Upper lobe of left lung (tissue), 6 donors: ENCODE measurements around the gene WRNIP1. TPM values are rescaled to one million over a fixed set of nuclear protein-coding genes. Genes with fewer than 3 reads are reported as not detected.

Experiments
- ATAC-seq, 2 donors: fragments of 200-7000 bp; cut with Tn5 transposase; one replicate each; pipeline ENCODE4 v1.9.1; 2022; ENCODE audit warnings: mild to moderate bottlenecking in 2 of 2, moderate library complexity in 2 of 2; ENCODE audit not compliant: low FRiP score in 2 of 2
- DNase-seq, 2 donors: peaks; one replicate each; pipeline ENCODE4 v3.0.0-alpha.2; 2019 to 2020
- H3K27ac ChIP-seq, 4 donors: fragments of 200-600 bp; sonication (generic); one replicate each; pipeline ENCODE4 v1.5.1; 2016 to 2019
- H3K27me3 ChIP-seq, 4 donors: fragments of 200-600 bp; sonication (generic); one replicate each; pipeline ENCODE4 v1.5.1; 2017 to 2019
- H3K36me3 ChIP-seq, 4 donors: fragments of 200-600 bp; sonication (generic); one replicate each; pipeline ENCODE4 v1.5.1; 2016 to 2019
- H3K4me1 ChIP-seq, 4 donors: fragments of 200-600 bp; sonication (generic); one replicate each; pipeline ENCODE4 v1.5.1; 2018 to 2019
- H3K4me3 ChIP-seq, 4 donors: fragments of 200-600 bp; sonication (generic); one replicate each; pipeline ENCODE4 v1.5.1; 2017 to 2019; ENCODE audit warnings: mild to moderate bottlenecking in 2 of 4, moderate library complexity in 1 of 4
- H3K9me3 ChIP-seq, 4 donors: fragments of 200-600 bp; sonication (generic); one replicate each; pipeline ENCODE4 v1.5.1; 2018 to 2019
- EP300 ChIP-seq, 4 donors: sonication (generic); formaldehyde crosslinking; IDR thresholded peaks; one replicate each; pipeline ENCODE4 v1.5.1; 2017; ENCODE audit warnings: antibody characterized with exemption in 4 of 4, control low read depth in 2 of 4
- POLR2A ChIP-seq, 4 donors: fragments of 450-650 bp; IDR thresholded peaks; one replicate each; pipeline ENCODE4 v1.5.1; 2016 to 2017; ENCODE audit warnings: antibody characterized with exemption in 4 of 4, mild to moderate bottlenecking in 2 of 4
- POLR2AphosphoS5 ChIP-seq, 2 donors: sonication (generic); formaldehyde crosslinking; IDR thresholded peaks; one replicate each; pipeline ENCODE4 v1.5.1; 2017; ENCODE audit warnings: antibody characterized with exemption in 2 of 2
- WGBS, 2 donors: methylation state at CpG; one replicate each; pipeline ENCODE4 v1.1.5; 2017 to 2018; 5-methylcytosine and 5-hydroxymethylcytosine counted together
- total RNA-seq, 6 donors: library from RNA; depleted of rRNA in 4 of 6; stranded (reverse); fragments of >200 nt in 4 of 6; gene quantifications; one replicate each; pipeline versions ENCODE4 v1.1.0 to v1.2.1, GENCODE V29; 2016 to 2021
- TF ChIP-seq, protein P1 (sequence below), 6 experiments: fragments of 450-650 bp in 4 of 6; fragments of 200-600 bp in 2 of 6; sonication (generic) in 2 of 6; IDR thresholded peaks; one replicate each; pipeline ENCODE4 v1.5.1; 2016 to 2019; ENCODE audit warnings: antibody characterized with exemption in 6 of 6
- donor health status: DM: no; HTN: no; CAD: no; lungs with moderate emphysema.
- donor health status: DM: no; HTN: yes; CAD: no; lungs with severe emphysema.

The WRNIP1 gene
- total RNA-seq, 6 donors from 2014 or later = 38.7 to 101 (median 59.2) TPM

DNA sequence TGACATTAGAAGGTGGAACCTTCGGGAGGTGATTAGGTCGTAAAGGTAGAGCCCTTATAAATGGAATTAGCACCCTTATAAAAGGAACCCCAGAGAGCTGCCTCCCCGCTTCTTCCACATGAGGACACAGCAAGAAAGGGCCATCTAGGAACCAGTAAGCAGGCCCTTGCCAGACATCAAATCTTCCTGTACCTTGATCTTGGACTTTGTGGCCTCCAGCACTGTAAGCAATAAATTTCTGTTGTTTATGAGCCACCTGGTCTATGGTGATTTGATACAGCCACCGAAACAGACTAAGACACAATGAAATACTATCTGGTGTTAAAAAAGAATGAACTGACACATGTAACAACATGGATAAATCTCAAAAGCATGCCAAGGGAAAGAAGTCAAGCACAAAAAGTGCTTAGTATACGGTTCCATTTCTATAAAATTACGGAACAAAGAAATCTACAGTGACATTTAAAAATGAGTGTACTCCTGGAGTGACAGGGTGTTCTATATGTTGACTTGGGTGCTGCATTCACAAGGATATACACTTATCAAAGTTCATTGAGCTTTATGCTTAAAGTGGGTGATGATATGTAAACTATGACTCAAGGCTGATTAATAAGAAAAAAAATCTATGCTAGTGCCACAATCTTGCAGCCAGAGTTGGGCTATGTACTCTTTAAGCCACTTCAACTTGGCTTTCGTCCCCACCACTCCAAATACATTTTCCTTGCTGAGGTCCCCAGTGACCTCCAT lies 58.1 kb downstream of the WRNIP1 start:
- Histone ChIP-seq H3K36me3 (no peaks in the 10 kb centered on the region), H3K9me3 (no peaks in the 10 kb centered on the region), H3K27me3 (no peaks in the 10 kb centered on the region), H3K27ac (no peak overlapping the region), H3K4me3 (no peak overlapping the region), H3K4me1 (peaks cover 14 to 26% (median 24%) of the 10 kb centered on the region in 4 donors)
- WGBS, 2 donors = 91 to 96% methylated on average over 7 of the region's 7 CpGs
- DNase-seq = no peak
- ATAC-seq = no peak
- TF ChIP-seq, protein P1, sequence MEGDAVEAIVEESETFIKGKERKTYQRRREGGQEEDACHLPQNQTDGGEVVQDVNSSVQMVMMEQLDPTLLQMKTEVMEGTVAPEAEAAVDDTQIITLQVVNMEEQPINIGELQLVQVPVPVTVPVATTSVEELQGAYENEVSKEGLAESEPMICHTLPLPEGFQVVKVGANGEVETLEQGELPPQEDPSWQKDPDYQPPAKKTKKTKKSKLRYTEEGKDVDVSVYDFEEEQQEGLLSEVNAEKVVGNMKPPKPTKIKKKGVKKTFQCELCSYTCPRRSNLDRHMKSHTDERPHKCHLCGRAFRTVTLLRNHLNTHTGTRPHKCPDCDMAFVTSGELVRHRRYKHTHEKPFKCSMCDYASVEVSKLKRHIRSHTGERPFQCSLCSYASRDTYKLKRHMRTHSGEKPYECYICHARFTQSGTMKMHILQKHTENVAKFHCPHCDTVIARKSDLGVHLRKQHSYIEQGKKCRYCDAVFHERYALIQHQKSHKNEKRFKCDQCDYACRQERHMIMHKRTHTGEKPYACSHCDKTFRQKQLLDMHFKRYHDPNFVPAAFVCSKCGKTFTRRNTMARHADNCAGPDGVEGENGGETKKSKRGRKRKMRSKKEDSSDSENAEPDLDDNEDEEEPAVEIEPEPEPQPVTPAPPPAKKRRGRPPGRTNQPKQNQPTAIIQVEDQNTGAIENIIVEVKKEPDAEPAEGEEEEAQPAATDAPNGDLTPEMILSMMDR (IDR thresholded peaks at IDR 0.05) = no peak
- TF ChIP-seq EP300 (IDR thresholded peaks at IDR 0.05) (no peak), POLR2A (IDR thresholded peaks at IDR 0.05) (no peak), POLR2AphosphoS5 (IDR thresholded peaks at IDR 0.05) (no peak)

DNA sequence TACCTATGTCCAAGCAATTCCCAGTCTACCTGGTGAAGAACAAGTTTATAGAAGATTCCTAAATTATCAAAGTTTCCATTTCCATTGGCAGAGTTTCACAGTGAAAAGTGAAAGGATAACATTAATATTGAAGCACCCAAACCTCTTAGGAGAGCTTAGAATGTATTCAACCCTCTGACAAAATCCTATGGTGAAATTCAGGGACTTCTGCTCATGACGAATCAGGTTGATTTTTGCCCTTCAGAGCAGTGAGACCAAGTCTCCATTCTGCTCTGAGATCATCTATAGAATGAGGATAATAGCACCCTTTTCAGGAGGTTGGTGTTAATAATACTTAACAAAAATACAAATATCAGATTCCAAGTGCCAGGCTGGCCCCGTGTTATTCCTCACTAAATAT lies 60.9 kb downstream of the WRNIP1 start:
- DNase-seq (no peak), ATAC-seq (no peak)
- no peak overlapping the region for H3K4me3 ChIP-seq
- TF ChIP-seq EP300 (IDR thresholded peaks at IDR 0.05) (no peak), POLR2A (IDR thresholded peaks at IDR 0.05) (no peak), POLR2AphosphoS5 (IDR thresholded peaks at IDR 0.05) (no peak)
- TF ChIP-seq, protein P1 (IDR thresholded peaks at IDR 0.05) = no peak
- no peaks in the 10 kb centered on the region for H3K27me3 ChIP-seq
- no peaks in the 10 kb centered on the region for H3K36me3 ChIP-seq
- H3K9me3 ChIP-seq = no peaks in the 10 kb centered on the region
- H3K27ac ChIP-seq = no peak overlapping the region
- peaks cover 0 to under 1% (median 0%) of the 10 kb centered on the region in 4 donors for H3K4me1 ChIP-seq
- 75 to 78% methylated on average over 2 of the region's 2 CpGs for WGBS, 2 donors

DNA sequence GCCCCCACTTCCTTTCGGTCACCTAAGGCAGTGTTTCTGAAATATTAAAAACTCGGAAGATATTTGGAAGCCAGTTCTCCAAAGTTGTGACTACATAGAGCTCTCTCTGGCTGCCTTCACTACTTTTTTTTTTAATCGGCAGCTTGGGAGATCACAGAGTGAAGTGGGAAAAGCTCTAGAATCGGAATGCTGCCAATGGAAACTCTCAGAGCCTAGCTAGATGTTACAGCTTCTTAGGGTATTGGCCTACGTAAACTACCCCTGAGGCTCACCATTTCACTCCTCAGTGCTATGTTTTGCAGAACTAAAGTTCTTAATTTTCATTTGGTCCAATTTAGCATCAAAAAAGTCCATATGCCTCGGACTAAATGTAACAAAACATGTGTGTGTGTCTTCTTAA lies 61.9 kb downstream of the WRNIP1 start:
- Histone ChIP-seq H3K27ac (no peak overlapping the region), H3K27me3 (no peaks in the 10 kb centered on the region), H3K4me1 (no peaks in the 10 kb centered on the region), H3K36me3 (peaks cover 0 to 4% (median under 1%) of the 10 kb centered on the region in 4 donors), H3K9me3 (no peaks in the 10 kb centered on the region), H3K4me3 (no peak overlapping the region)
- no peak for DNase-seq
- no peak for ATAC-seq
- 78 to 87% methylated on average over 6 of the region's 6 CpGs for WGBS, 2 donors
- TF ChIP-seq POLR2AphosphoS5 (IDR thresholded peaks at IDR 0.05) (no peak), EP300 (IDR thresholded peaks at IDR 0.05) (no peak), POLR2A (IDR thresholded peaks at IDR 0.05) (no peak)
- TF ChIP-seq, protein P1 (IDR thresholded peaks at IDR 0.05) = no peak

DNA sequence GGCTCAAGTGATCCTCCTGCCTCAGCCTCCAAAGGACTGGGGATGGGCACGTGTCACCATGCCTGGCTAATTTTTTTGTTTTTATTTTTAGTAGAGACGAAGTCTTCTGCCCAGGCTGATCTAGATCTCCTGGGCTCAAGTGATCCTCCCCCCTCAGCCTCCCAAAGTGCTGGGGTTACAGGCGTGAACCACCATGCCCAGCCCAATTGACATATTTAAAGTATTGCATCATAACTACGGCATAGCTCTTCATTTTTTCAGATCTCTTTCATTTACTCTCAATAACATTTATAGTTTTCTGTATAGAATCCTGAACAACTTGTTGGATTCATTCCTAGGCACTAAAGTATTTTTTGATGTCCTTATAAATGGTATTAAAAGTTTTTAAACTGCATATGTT lies 63.4 kb downstream of the WRNIP1 start:
- TF ChIP-seq EP300 (IDR thresholded peaks at IDR 0.05) (no peak), POLR2AphosphoS5 (IDR thresholded peaks at IDR 0.05) (no peak), POLR2A (IDR thresholded peaks at IDR 0.05) (no peak)
- TF ChIP-seq, protein P1 (IDR thresholded peaks at IDR 0.05) = no peak
- DNase-seq (no peak), ATAC-seq (no peak)
- H3K4me1 ChIP-seq = no peaks in the 10 kb centered on the region
- H3K27me3 ChIP-seq = no peaks in the 10 kb centered on the region
- no peak overlapping the region for H3K27ac ChIP-seq
- 73 to 82% methylated on average over 4 of the region's 4 CpGs for WGBS, 2 donors
- H3K4me3 ChIP-seq = no peak overlapping the region
- H3K9me3 ChIP-seq = no peaks in the 10 kb centered on the region
- H3K36me3 ChIP-seq = peaks cover 5 to 17% (median 8%) of the 10 kb centered on the region in 4 donors

DNA sequence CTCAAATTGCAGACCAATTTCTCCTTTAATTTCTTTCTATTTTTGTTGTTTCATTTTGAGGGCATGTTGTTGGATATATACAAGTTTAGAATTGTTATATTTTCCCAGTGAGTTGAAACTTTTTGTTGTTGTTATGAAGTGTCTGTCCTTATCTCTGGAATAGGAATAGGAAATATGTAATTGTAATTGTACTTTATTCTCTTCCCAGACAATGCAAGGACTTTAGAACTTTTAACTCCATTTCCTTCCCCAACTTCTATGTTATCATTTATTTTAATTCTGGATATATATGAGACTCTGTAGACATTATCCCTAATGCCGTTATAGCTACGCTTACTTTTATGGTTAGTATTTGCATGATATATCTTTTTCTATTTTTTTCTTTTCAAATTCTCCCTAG lies 64.1 kb downstream of the WRNIP1 start:
- DNase-seq = no peak
- peak overlapping the region in 1 of 4 donors; percentile 29 for H3K27ac ChIP-seq
- H3K4me3 ChIP-seq = no peak overlapping the region
- TF ChIP-seq, protein P1 (IDR thresholded peaks at IDR 0.05) = no peak
- TF ChIP-seq EP300 (IDR thresholded peaks at IDR 0.05) = no peak
- no peak for TF ChIP-seq POLR2AphosphoS5 (IDR thresholded peaks at IDR 0.05)
- no peak for TF ChIP-seq POLR2A (IDR thresholded peaks at IDR 0.05)
- no peaks in the 10 kb centered on the region for H3K9me3 ChIP-seq
- no peaks in the 10 kb centered on the region for H3K4me1 ChIP-seq
- peaks cover 8 to 24% (median 11%) of the 10 kb centered on the region in 4 donors for H3K36me3 ChIP-seq
- WGBS, 2 donors = 70 to 73% methylated on average over 2 of the region's 2 CpGs
- ATAC-seq = no peak
- H3K27me3 ChIP-seq = no peaks in the 10 kb centered on the region
